HL-60 (cell line): ENCODE measurements around the gene KBTBD6.
"Not testable (repeated sequence)": the region's sequence is repeated elsewhere in the genome, so short reads cannot be mapped to it uniquely, and the experiment has no call there.

Experiments used
- DNase-seq, 2 experiments: peaks; one replicate each; pipeline ENCODE4 v3.0.0-alpha.2; 2010 to 2020; ENCODE audit warnings: low read depth in 1 of 2, low spot score in 1 of 2
- H3K27ac ChIP-seq: fragments of 250-450 bp; sonication (Bioruptor Pico); replicated peaks from 2 replicates; pipeline ENCODE4 v1.5.1; 2020; ENCODE audit warnings: mild to moderate bottlenecking, moderate library complexity
- H3K27me3 ChIP-seq: fragments of 250-450 bp; sonication (Bioruptor Pico); 2 replicates; pipeline ENCODE4 v1.5.1; 2021; ENCODE audit warnings: mild to moderate bottlenecking, moderate library complexity; ENCODE audit not compliant: insufficient read depth, poor library complexity, severe bottlenecking
- H3K4me3 ChIP-seq: replicated peaks from 2 replicates; pipeline ENCODE4 v1.5.1; 2011; ENCODE audit warnings: mild to moderate bottlenecking, control low read depth, low read length; ENCODE audit not compliant: insufficient read depth
- GABPA ChIP-seq: IDR thresholded peaks from 2 replicates; pipeline ENCODE4 v1.6.1; 2012; ENCODE audit warnings: low read depth
- POLR2AphosphoS5 ChIP-seq: IDR thresholded peaks from 2 replicates; pipeline ENCODE4 v1.6.1; 2012; ENCODE audit warnings: low read depth
- SPI1 ChIP-seq: IDR thresholded peaks from 2 replicates; pipeline ENCODE4 v1.6.1; 2012; ENCODE audit warnings: low read depth, mild to moderate bottlenecking, borderline replicate concordance
- TF ChIP-seq, protein P1 (sequence below): IDR thresholded peaks from one replicate; pipeline ENCODE4 v1.5.1; 2011; ENCODE audit warnings: low read length, control low read depth, inconsistent platforms; ENCODE audit not compliant: insufficient read depth
- TF ChIP-seq, protein P2 (sequence below): IDR thresholded peaks from 2 replicates; pipeline ENCODE4 v1.6.1; 2012; ENCODE audit warnings: low read depth; ENCODE audit not compliant: insufficient replicate concordance

KBTBD6 gene

DNA sequence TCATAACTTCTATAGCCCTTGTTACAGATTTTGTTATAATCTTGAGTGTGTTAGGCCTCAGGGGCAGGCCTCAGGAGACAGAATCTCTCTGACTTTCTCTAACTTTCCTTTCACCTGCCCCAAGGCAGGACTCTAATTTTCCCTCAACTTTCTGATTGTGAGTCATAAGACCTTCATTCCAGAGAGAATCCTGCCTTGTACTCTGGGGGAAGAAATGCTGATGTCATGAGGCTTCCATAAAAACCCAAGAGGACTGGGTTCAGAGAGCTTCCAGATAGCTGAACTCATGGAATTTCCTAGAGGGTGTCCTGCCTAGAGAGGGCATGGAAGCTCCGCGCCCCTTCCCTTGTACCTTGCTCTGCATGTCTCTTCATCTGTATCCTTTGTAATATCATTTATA is 5.3 kb upstream of the KBTBD6 start:
- no peak for TF ChIP-seq SPI1
- no peaks in the 10 kb centered on the region for H3K27me3 ChIP-seq
- DNase-seq, result no peak
- H3K4me3 ChIP-seq, result no peak overlapping the region
- H3K27ac ChIP-seq, result no peak overlapping the region

DNA sequence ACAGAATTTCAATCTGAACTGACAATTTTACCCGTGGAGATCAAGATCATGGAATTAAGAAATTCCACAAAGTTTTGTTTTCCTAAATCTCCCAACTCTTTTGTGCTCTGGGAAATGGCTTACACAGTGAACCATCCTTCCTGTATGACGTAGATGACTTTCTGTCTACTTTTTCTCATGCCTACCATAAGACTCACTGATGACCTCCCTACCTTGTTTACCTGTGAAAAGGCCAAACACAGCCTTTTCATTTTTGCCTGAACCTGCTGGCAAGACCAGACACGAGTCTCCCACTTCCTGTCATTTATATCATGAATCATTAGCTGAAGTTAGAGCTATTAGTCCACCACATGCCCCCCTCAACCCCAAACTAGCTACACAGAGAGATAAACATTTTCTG is 4.6 kb upstream of the KBTBD6 start:
- Histone ChIP-seq H3K27me3 (no peaks in the 10 kb centered on the region), H3K27ac (no peak overlapping the region), H3K4me3 (no peak overlapping the region)
- no peak for TF ChIP-seq GABPA
- TF ChIP-seq, protein P1, sequence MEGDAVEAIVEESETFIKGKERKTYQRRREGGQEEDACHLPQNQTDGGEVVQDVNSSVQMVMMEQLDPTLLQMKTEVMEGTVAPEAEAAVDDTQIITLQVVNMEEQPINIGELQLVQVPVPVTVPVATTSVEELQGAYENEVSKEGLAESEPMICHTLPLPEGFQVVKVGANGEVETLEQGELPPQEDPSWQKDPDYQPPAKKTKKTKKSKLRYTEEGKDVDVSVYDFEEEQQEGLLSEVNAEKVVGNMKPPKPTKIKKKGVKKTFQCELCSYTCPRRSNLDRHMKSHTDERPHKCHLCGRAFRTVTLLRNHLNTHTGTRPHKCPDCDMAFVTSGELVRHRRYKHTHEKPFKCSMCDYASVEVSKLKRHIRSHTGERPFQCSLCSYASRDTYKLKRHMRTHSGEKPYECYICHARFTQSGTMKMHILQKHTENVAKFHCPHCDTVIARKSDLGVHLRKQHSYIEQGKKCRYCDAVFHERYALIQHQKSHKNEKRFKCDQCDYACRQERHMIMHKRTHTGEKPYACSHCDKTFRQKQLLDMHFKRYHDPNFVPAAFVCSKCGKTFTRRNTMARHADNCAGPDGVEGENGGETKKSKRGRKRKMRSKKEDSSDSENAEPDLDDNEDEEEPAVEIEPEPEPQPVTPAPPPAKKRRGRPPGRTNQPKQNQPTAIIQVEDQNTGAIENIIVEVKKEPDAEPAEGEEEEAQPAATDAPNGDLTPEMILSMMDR, result no peak
- TF ChIP-seq POLR2AphosphoS5, result no peak
- TF ChIP-seq, protein P2, sequence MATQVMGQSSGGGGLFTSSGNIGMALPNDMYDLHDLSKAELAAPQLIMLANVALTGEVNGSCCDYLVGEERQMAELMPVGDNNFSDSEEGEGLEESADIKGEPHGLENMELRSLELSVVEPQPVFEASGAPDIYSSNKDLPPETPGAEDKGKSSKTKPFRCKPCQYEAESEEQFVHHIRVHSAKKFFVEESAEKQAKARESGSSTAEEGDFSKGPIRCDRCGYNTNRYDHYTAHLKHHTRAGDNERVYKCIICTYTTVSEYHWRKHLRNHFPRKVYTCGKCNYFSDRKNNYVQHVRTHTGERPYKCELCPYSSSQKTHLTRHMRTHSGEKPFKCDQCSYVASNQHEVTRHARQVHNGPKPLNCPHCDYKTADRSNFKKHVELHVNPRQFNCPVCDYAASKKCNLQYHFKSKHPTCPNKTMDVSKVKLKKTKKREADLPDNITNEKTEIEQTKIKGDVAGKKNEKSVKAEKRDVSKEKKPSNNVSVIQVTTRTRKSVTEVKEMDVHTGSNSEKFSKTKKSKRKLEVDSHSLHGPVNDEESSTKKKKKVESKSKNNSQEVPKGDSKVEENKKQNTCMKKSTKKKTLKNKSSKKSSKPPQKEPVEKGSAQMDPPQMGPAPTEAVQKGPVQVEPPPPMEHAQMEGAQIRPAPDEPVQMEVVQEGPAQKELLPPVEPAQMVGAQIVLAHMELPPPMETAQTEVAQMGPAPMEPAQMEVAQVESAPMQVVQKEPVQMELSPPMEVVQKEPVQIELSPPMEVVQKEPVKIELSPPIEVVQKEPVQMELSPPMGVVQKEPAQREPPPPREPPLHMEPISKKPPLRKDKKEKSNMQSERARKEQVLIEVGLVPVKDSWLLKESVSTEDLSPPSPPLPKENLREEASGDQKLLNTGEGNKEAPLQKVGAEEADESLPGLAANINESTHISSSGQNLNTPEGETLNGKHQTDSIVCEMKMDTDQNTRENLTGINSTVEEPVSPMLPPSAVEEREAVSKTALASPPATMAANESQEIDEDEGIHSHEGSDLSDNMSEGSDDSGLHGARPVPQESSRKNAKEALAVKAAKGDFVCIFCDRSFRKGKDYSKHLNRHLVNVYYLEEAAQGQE, result no peak
- no peak for TF ChIP-seq SPI1
- DNase-seq, result no peak

DNA sequence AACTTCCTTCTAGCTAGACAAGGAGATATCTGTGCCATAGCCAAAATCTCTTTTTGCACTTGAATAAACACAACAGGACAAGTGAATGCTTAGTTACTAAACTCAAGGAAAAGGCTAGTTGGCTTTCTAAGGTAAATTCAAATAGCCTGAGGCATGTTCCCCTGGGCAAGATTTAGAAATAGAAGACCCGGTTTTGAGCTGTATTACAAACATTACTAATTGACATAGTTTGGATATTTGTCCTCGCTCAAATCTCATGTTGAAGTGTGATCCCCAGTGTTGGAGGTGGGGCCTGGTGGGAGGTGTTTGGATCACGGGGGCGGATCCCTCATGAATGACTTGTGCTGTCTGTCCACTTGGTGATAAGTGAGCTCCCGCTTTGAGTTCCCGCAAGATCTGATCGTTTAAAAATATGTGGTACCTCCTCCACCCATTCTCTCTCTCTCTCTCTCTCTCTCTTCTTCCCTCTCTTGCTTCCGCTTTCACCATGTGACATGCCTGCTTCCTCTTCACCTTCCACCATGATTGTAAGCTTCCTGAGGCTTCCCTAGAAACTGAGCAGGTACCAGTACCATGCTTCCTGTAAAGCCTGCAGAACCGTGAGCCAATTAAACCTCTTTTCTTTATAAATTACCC is 3.9 kb upstream of the KBTBD6 start:
- Histone ChIP-seq H3K4me3 (no peak overlapping the region), H3K27me3 (no peaks in the 10 kb centered on the region), H3K27ac (no peak overlapping the region)
- TF ChIP-seq POLR2AphosphoS5 (no peak), GABPA (no peak), SPI1 (no peak)
- TF ChIP-seq, protein P2, result no peak
- TF ChIP-seq, protein P1, result no peak
- no peak for DNase-seq

DNA sequence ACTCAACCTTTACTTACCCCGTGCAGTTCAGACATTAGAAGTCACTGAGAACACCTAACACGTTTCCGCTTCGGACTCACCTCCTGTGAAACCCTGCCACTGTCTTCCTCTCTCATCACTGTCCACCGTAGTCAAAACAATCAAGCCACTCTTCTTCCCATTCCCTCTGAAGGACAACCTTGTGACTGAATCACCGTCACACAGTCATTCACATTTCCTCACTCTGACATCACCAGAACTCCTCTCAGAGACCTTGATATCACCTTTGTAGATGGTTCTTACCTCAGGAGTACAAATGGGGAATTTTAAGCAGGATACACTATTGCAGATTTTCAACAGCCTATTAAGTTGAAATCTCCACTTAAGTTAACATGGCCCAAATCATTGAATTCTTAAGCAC is 1.3 kb upstream of the KBTBD6 start:
- H3K27ac ChIP-seq, result no peak overlapping the region
- no peaks in the 10 kb centered on the region for H3K27me3 ChIP-seq
- no peak for TF ChIP-seq GABPA
- no peak for TF ChIP-seq SPI1
- no peak for TF ChIP-seq POLR2AphosphoS5
- TF ChIP-seq, protein P1, result no peak
- TF ChIP-seq, protein P2, result no peak
- no peak for DNase-seq
- H3K4me3 ChIP-seq, result no peak overlapping the region

DNA sequence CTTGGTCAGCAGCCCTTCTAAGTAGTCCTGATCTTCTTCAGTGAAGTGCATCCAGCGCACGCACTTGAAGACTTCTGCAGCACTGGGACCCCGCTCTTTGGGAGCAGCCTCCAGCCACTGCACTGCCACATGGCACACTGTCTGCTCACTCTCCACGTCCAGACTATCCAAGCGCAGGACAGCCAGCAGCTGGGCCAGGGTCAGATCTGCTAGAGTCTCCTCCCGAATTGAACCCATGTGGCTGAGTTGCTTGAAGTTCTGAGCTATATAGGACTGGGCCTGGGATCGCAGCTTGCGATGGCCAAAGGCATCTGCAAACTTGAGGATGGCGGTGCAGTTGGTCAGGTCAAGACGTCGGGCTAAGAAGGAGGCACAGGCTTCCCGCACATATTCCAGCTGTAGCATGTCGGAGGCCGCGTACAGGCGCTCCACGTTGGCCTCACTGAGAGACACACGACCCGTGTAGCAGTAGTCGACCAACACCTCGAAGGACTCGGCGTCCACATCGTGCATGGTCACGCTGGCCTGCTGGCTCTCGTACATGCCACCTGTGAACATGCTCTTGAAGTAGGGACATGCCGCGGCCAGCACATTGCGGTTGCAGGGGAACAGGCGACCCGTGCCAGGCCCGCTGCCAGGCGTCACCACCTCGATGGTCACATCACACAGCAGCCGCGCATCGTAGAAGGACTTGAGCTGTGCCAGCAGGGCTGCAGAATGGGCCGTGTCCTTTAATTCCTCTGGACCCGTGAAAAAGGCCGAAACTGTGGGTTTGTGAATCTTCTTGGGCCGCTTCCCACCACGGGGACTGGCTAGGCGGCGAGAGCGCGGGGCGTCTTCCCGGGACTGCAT is 716 bp downstream of the KBTBD6 start:
- DNase-seq, H3K27me3 ChIP-seq: not testable (repeated sequence)
- Histone ChIP-seq H3K27ac (peak overlapping the region; percentile 80), H3K4me3 (peak overlapping the region; percentile 75)

DNA sequence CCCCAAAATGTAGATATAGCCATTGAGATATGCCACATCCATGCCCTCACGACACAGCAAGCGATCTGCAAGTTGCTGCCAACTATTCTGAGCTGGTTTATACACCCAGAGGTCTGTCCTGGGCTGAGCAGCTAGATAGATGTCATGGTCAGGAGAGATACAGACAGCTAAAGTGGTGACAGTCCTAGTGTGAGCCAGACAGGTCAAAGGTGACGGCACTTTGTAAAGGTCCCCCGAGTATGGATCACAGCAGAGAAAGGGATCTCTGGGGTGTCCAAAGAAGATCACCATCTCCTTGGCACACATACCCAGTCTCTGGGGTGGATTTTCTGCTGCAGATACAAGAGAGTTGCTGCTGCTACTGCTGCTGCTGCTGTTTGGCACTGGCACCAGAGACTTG is 1.4 kb downstream of the KBTBD6 start:
- not testable (repeated sequence) for DNase-seq, H3K27me3 ChIP-seq
- peak overlapping the region; percentile 46 for H3K4me3 ChIP-seq
- peak overlapping the region; percentile 11 for H3K27ac ChIP-seq
